Brain microvascular endothelial cell (primary cell): ENCODE data around the gene RHOF.

Experiments used
- DNase-seq: peaks from one replicate; pipeline ENCODE4 v3.0.0-alpha.2; 2020
- H3K27ac ChIP-seq: fragments of 250-450 bp; sonication (Bioruptor Pico); 2 replicates; pipeline ENCODE4 v1.5.1; 2020; ENCODE audit warnings: mild to moderate bottlenecking, moderate library complexity
- H3K27me3 ChIP-seq: fragments of 250-450 bp; sonication (Bioruptor Pico); replicated peaks from 2 replicates; pipeline ENCODE4 v1.5.1; 2020; ENCODE audit warnings: mild to moderate bottlenecking
- H3K36me3 ChIP-seq: fragments of 250-450 bp; sonication (Bioruptor Pico); replicated peaks from 2 replicates; pipeline ENCODE4 v1.5.1; 2020; ENCODE audit warnings: mild to moderate bottlenecking
- H3K4me3 ChIP-seq: 2 replicates; pipeline ENCODE4 v1.5.1; 2011; ENCODE audit warnings: low read depth, mild to moderate bottlenecking, control low read depth, low read length, moderate library complexity
- in situ Hi-C: cut with HindIII; loops from 2 replicates; pipeline ENCODE4 v1.10.0; 2017; ENCODE audit warnings: low sequenced_read_pairs, low pct_ligation_motif_present
- TF ChIP-seq, protein P1 (sequence below): IDR thresholded peaks from 2 replicates; pipeline ENCODE4 v1.5.1; 2011; ENCODE audit warnings: low read depth, mild to moderate bottlenecking, moderate library complexity, low read length, control low read depth, inconsistent platforms; ENCODE audit errors: missing control alignments

Gene RHOF

GRCh38 chr12:121823101-121823726 lies 29.7 kb upstream of the RHOF start:
- no peak for DNase-seq
- TF ChIP-seq, protein P1, sequence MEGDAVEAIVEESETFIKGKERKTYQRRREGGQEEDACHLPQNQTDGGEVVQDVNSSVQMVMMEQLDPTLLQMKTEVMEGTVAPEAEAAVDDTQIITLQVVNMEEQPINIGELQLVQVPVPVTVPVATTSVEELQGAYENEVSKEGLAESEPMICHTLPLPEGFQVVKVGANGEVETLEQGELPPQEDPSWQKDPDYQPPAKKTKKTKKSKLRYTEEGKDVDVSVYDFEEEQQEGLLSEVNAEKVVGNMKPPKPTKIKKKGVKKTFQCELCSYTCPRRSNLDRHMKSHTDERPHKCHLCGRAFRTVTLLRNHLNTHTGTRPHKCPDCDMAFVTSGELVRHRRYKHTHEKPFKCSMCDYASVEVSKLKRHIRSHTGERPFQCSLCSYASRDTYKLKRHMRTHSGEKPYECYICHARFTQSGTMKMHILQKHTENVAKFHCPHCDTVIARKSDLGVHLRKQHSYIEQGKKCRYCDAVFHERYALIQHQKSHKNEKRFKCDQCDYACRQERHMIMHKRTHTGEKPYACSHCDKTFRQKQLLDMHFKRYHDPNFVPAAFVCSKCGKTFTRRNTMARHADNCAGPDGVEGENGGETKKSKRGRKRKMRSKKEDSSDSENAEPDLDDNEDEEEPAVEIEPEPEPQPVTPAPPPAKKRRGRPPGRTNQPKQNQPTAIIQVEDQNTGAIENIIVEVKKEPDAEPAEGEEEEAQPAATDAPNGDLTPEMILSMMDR, result peak; percentile 44
- H3K36me3 ChIP-seq, result peaks cover 72% of the 10 kb centered on the region
- H3K27ac ChIP-seq, result no peak overlapping the region
- H3K27me3 ChIP-seq, result no peaks in the 10 kb centered on the region
- no peak overlapping the region for H3K4me3 ChIP-seq
- in situ Hi-C loops, result no loop called here

GRCh38 chr12:121822393-121823100 lies 29.1 kb upstream of the RHOF start:
- Histone ChIP-seq H3K36me3 (peaks cover 72% of the 10 kb centered on the region), H3K4me3 (no peak overlapping the region), H3K27me3 (no peaks in the 10 kb centered on the region), H3K27ac (no peak overlapping the region)
- in situ Hi-C loops, result no loop called here
- TF ChIP-seq, protein P1, result no peak
- DNase-seq, result no peak

- Histone ChIP-seq H3K36me3 (peaks cover 77% of the 10 kb centered on the region), H3K27me3 (no peaks in the 10 kb centered on the region), H3K27ac (no peak overlapping the region), H3K4me3 (no peak overlapping the region)
- no peak for DNase-seq
- TF ChIP-seq, protein P1, result no peak
- in situ Hi-C loops, result no loop called here
Measured at GRCh38 chr12:121820056-121820455, 26.6 kb upstream of the RHOF start.

GRCh38 chr12:121819212-121819949 lies 25.9 kb upstream of the RHOF start:
- DNase-seq, result no peak
- Histone ChIP-seq H3K27ac (no peak overlapping the region), H3K4me3 (no peak overlapping the region), H3K27me3 (no peaks in the 10 kb centered on the region), H3K36me3 (peaks cover 82% of the 10 kb centered on the region)
- in situ Hi-C loops, result no loop called here
- TF ChIP-seq, protein P1, result no peak

- Histone ChIP-seq H3K4me3 (no peak overlapping the region), H3K27me3 (no peaks in the 10 kb centered on the region), H3K36me3 (peaks cover 79% of the 10 kb centered on the region), H3K27ac (no peak overlapping the region)
- in situ Hi-C loops, result no loop called here
- TF ChIP-seq, protein P1, result no peak
- no peak for DNase-seq
Measured at GRCh38 chr12:121817648-121818043, 24.2 kb upstream of the RHOF start.
